Left ventricle myocardium inferior (tissue), 1 donor: ENCODE data around the gene RPRD1B. TPM values are rescaled to one million over a fixed set of nuclear protein-coding genes. Genes with fewer than 3 reads are reported as not detected.

Source experiments
- DNase-seq: peaks from one replicate; pipeline ENCODE4 v3.0.0-alpha.2; 2020
- H3K27ac ChIP-seq: fragments of 200-600 bp; replicated peaks from 2 replicates; pipeline ENCODE4 v1.8.0; 2021
- H3K27me3 ChIP-seq: fragments of 200-600 bp; 2 replicates; pipeline ENCODE4 v1.8.0; 2021; ENCODE audit warnings: low read depth
- H3K36me3 ChIP-seq: fragments of 200-600 bp; 2 replicates; pipeline ENCODE4 v1.8.0; 2021
- H3K4me1 ChIP-seq: fragments of 200-600 bp; 2 replicates; pipeline ENCODE4 v1.8.0; 2021
- H3K4me3 ChIP-seq: fragments of 200-600 bp; 2 replicates; pipeline ENCODE4 v1.8.0; 2021; ENCODE audit warnings: mild to moderate bottlenecking, moderate library complexity
- H3K9me3 ChIP-seq: fragments of 200-600 bp; replicated peaks from 2 replicates; pipeline ENCODE4 v1.8.0; 2021
- intact Hi-C: fragments of 100-400 bp; cut with micrococcal nuclease; formaldehyde crosslinking; loops from one replicate; pipeline ENCODE4 v1.11.0; 2022
- total RNA-seq: library from RNA; stranded (reverse); fragmentation: NEBNext Ultra II Directional; extraction: Animal tissue kit (Norgen Biotek cat#: 25700); gene quantifications from one replicate; pipeline ENCODE4 v1.2.1, GENCODE V29; 2021
- TF ChIP-seq, protein P1 (sequence below): fragments of 200-600 bp; IDR thresholded peaks from 2 replicates; pipeline ENCODE4 v1.8.0; 2021; ENCODE audit warnings: antibody characterized with exemption, mild to moderate bottlenecking, borderline replicate concordance
- donor health status: DM: no; HTN: yes; CAD: no; lungs with severe emphysema.

RPRD1B gene
- total RNA-seq, 1 donor from 2014 or later: 58.9 TPM

DNA sequence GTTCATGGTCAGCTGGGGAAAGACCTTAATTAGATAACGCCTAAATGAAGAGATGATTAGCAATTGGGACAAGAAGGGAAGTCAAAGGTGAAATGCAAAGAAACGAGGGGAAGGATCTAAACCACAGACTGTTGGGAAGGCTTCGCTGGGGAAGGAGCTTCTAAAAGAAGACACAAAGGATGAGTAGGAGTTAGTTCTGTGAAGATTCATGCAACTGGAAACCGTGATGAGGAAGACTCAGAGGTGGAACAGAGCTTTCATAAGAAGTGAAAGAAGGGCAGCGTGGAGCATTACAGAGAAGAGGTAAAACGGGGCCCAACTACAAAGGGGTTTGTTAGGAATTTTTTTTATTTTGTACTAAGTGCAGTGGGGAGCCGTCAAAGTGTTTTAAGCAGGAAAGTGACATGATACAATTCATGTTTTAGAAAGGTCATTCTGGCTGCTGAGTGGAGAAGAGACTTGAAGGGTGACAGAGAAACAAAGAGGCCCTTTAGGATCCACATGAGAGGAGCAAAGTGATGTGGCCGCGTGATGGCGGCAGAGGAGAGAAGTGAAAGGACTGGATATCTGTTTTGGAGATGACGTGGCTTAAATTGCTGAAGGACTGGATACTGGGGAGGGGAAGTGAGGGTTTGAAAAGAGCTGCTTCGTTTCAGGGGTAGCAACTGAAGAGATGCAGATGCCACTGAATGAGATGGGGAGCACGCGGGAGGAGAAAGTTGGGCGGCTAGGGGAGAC lies 33.9 kb upstream of the RPRD1B start:
- H3K4me1 ChIP-seq: peaks cover 28% of the 10 kb centered on the region
- TF ChIP-seq, protein P1, sequence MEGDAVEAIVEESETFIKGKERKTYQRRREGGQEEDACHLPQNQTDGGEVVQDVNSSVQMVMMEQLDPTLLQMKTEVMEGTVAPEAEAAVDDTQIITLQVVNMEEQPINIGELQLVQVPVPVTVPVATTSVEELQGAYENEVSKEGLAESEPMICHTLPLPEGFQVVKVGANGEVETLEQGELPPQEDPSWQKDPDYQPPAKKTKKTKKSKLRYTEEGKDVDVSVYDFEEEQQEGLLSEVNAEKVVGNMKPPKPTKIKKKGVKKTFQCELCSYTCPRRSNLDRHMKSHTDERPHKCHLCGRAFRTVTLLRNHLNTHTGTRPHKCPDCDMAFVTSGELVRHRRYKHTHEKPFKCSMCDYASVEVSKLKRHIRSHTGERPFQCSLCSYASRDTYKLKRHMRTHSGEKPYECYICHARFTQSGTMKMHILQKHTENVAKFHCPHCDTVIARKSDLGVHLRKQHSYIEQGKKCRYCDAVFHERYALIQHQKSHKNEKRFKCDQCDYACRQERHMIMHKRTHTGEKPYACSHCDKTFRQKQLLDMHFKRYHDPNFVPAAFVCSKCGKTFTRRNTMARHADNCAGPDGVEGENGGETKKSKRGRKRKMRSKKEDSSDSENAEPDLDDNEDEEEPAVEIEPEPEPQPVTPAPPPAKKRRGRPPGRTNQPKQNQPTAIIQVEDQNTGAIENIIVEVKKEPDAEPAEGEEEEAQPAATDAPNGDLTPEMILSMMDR: no peak
- DNase-seq: no peak
- peaks cover 100% of the 10 kb centered on the region for H3K36me3 ChIP-seq
- intact Hi-C loops: loop anchor here (10.0 kb wide), 1 partner anchor 435 kb away; no protein-coding TSS in a partner anchor
- no peaks in the 10 kb centered on the region for H3K9me3 ChIP-seq
- no peak overlapping the region for H3K4me3 ChIP-seq
- no peaks in the 10 kb centered on the region for H3K27me3 ChIP-seq
- no peak overlapping the region for H3K27ac ChIP-seq

DNA sequence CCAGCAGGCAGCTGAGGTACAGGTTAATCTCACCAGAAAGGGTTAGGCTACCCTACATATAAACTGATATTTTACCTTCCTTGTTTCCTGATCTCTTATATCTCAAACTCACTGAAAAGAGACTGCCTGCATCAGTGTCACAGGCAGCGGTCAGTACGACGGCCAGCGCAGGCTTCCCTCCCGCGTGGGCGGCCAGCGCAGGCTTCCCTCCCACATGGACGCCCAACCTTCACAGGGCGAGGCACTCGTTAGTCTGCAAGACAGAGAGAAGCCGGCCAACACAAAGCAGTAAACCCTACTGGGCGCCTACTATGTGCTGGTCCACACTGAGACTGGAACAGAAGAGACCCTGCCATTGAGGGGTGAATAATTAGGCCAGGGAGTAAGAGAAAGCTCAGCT lies 33.3 kb upstream of the RPRD1B start:
- H3K27me3 ChIP-seq: no peaks in the 10 kb centered on the region
- peaks cover 97% of the 10 kb centered on the region for H3K36me3 ChIP-seq
- intact Hi-C loops: no loop called here
- no peak overlapping the region for H3K27ac ChIP-seq
- no peak for DNase-seq
- no peaks in the 10 kb centered on the region for H3K9me3 ChIP-seq
- H3K4me3 ChIP-seq: no peak overlapping the region
- H3K4me1 ChIP-seq: peaks cover 22% of the 10 kb centered on the region
- TF ChIP-seq, protein P1: no peak

DNA sequence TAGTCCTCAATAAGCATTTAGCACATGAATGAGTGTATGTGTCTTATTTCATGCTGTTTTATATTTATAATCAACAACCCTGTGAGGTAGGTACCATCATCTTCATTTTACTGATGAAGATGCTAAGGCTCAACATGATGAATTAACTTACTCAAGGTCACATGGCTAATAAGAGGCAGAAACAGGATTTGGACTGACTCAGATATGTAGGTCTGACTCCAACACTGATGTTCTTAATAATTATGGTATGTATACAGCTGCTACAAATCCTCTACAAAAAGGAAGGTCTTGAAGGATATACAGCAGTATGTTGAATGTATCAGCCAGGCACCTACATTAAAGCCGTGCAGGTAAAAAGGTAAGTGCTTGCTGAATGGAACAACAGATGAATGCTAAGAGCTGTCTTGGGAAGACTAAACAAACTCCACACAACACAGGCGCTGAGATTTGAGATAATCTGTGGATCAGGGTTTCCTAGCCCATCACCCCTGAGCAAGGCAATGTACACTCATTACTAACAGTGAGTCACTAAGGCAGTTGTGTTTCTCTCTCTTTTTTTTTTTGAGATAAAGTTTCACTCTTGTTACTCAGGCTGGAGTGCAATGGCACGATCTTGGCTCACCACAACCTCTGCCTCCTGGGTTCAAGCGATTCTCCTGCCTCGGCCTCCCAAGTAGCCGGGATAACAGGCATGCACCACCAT lies 32.2 kb upstream of the RPRD1B start:
- intact Hi-C loops: no loop called here
- TF ChIP-seq, protein P1: no peak
- Histone ChIP-seq H3K4me1 (peaks cover 11% of the 10 kb centered on the region), H3K27ac (no peak overlapping the region), H3K27me3 (no peaks in the 10 kb centered on the region), H3K36me3 (peaks cover 95% of the 10 kb centered on the region), H3K4me3 (no peak overlapping the region), H3K9me3 (no peaks in the 10 kb centered on the region)
- no peak for DNase-seq

DNA sequence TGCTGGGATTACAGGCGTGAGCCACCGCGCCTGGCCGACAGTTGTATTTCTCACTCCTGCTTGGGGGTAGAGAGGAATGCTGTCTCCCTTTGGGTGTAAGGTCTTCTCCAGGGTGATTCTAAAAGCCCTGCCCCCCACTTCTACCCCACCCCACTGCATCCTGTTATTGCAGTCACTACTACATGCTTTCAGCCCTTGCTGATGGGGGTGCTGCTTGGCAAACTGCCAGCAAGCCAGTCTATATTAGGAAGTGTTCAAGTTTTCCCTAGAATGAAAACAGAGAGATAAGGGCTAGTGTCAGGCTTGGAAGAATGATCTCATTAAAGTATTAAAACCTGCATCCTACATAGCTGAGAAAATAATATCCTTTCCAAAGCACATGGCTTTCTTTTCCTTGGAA lies 31.6 kb upstream of the RPRD1B start:
- Histone ChIP-seq H3K4me3 (no peak overlapping the region), H3K4me1 (peaks cover 8% of the 10 kb centered on the region), H3K36me3 (peaks cover 89% of the 10 kb centered on the region), H3K27ac (no peak overlapping the region), H3K9me3 (no peaks in the 10 kb centered on the region), H3K27me3 (no peaks in the 10 kb centered on the region)
- intact Hi-C loops: no loop called here
- TF ChIP-seq, protein P1: no peak
- no peak for DNase-seq

DNA sequence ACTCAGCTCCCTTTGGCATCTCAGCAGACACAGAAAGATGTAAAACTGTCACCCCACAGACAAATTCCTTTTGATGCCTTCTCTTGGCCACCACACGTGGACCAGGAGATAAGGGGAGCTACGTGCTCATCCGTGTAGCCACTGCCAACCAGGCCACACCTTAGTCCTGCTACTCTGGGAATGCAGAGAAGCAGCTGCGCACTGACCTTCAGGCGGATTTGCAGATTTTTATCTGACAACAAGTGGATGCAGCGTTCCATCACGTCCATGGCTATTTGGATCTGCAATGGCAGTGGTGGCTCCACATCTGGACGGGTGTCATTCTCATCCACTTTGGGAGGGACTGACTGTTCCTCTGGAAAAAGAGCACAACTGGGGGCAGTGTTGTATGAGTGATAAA lies 31.1 kb upstream of the RPRD1B start:
- DNase-seq: no peak
- Histone ChIP-seq H3K9me3 (no peaks in the 10 kb centered on the region), H3K27ac (no peak overlapping the region), H3K4me1 (peaks cover 8% of the 10 kb centered on the region), H3K4me3 (no peak overlapping the region), H3K36me3 (peaks cover 84% of the 10 kb centered on the region), H3K27me3 (no peaks in the 10 kb centered on the region)
- intact Hi-C loops: no loop called here
- TF ChIP-seq, protein P1: no peak
